ENCODE data around the gene IRF2.

The IRF2 gene

DNA sequence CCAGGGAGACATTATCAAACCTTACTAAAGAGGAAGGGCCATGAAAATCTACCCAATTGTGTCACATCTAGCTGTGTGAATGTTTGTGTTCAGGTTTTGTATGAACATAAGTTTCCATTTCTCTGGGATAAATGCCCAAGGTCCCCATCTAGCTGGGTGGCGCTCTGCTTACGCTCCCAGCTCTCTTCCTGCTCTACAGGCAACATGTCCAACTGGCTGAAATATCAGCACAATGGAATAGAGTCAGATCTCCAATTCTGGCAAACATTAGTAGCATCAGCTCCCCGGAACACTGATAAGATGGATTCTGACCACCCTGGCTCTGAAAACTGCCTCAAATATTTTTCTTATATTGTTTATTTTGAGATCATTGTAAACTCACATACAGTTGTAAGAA lies 74.8 kb downstream of the IRF2 start:
- no peak overlapping the region for H3K4me3 ChIP-seq (ENCODE audit: low read depth, low read length)
- DNase-seq (ENCODE audit: low read depth), result no peak

DNA sequence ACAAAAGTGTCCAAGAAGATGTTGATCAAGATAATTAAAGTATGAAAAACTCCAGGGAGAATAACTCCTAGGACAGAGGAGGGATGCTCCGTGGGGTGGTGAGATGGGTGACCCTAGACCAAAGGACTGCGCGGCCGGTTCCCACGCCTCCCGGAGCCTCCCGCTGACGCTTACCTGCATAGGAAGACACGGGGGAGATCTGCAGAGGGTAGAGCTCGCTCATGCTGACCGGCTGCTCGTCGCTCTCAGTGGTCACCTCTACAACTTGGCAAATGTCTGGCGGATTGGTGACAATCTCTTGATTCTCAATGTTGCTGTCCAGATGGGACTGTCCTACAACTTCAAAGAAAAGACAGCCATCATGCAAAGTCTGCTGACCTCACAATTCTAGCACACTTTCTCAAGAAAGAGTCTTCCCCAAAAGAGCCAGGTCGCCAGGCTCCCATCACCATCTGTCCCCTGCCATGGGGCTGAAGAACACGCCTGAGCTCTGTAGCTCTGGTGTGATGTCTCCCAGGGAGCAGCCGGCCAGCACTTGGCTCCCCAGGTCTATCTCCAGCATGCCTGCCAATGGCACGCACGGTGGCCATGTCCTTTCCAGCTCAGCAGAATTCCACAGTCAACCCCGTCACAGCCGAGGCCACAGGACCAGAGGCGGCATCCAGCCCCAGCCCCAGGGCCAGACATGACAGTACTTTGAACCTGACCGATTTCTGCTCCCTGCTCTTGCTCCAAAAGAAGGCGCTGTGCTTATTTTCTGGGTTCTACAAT lies 75.4 kb downstream of the IRF2 start:
- no peak for DNase-seq (ENCODE audit: low read depth)
- H3K4me3 ChIP-seq (ENCODE audit: low read depth, low read length), result no peak overlapping the region

DNA sequence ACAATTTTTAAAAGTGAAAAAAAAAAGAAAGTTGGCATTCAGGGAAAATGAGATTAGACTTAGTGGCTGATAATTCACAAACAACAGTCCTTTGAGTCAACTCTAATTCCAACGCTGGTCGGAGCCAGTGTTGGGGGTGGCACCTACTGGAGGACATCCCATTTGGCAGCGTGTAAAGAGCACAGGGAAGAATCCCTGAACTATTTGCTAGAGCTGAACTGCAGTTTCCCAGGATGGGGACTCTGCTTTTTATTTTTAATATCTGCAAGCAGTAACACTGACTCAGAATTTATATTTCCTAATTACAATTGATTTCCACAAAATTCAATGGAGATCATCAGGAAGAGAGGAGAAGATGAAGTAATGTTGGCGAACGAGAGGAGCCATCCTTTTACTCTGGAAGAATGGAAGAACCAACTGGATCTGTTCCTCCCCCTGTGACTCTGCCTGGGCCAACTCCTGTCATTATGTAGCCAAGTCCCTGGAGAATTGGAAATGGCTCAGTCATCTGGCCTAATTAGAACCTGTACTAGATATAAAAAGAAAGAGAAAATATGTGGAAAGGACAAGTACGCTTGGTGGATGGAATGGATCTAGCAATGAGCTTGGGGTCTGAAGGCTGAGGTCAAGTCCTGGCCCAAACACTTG lies 76.7 kb downstream of the IRF2 start:
- no peak overlapping the region for H3K4me3 ChIP-seq (ENCODE audit: low read depth, low read length)
- no peak for DNase-seq (ENCODE audit: low read depth)

DNA sequence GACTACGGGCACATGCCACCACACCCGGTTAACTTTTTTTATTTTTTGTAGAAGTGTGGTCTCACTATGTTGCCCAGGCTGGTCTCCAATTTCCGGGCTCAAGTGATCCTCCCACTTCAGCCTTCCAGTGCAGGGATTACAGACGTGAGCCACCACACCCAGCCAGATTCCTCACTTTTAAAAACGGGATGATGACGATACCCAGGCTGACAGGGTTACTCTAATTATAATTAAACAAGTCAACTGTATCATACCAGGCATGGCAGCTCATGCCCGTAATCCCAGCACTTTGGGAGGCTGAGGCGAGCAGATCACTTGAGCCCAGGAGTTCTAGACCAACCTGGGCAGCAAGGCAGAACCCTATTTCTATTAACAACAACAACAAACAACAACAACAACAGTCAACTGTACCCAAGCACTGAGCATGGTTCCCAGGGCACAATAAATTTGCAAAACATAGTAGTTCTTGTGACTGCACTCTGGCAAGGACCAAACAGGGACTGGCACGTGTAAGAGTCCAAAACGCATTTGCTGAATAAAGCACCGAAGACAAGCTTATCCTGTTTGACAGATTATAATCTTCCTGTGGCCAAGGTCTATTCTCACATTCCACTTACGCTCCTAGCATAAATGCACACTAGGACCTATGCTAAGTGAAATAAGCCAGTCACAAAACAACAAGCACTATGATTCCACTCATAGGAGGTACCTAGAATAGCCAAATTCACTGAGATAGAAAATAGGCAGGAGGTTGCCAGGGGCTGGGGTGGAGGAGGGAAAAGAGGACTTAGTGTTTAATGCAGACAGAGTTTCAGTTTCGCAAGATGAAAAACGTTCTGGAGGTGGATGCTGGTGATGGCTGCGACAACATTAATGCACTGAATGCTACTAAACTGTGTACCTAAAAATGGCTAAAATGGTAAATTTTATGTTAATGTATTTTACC lies 77.5 kb downstream of the IRF2 start:
- H3K4me3 ChIP-seq (ENCODE audit: low read depth, low read length), result no peak overlapping the region
- no peak for DNase-seq (ENCODE audit: low read depth)

DNA sequence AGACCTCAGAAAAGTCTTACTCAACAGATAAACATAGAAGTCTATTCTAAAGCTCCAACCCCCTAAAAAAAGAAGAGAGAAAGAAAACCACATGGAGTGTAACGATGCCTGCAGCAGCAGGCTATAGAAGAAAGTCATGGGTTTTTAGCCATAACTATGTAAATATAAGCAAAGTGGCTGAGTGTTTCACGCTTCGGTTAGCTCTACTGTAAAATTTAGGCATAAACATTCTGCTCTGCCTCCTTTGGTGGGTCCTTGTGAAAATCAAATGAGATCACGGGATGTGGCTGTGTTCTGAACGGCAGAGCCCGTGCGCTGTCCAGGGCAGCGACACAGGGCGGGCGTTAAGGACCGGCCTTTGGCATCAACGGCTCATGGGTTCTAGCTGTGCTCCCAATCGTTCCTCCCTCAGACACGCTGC lies 78.4 kb downstream of the IRF2 start:
- H3K4me3 ChIP-seq (ENCODE audit: low read depth, low read length), result no peak overlapping the region

DNA sequence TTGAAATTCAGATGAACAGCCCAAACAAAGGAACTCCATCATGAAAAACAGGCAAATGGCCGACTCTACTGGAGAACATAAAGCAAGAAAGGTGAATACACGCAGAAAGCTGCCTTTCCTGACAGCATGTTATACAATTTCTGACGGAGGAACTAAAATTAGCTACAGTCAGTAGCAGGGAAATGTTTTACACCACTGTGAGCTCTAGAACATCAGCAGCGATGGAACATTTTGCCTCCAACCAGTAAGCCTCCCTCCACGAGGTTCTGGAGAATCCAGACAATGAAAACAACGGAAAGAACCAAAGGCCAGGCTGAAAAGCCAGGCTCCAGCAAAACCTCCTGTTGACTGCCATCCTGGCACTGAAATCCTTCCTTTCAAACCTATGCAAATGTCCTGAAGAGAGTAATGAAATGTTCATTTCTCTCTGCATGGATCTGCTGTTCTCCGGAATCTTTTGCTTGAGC lies 78.9 kb downstream of the IRF2 start:
- no peak overlapping the region for H3K4me3 ChIP-seq (ENCODE audit: low read depth, low read length)
- no peak for DNase-seq (ENCODE audit: low read depth)

More for the DNA sequence above, 78.4 kb downstream of the IRF2 start:
- no peak for DNase-seq (ENCODE audit: low read depth)

DNA sequence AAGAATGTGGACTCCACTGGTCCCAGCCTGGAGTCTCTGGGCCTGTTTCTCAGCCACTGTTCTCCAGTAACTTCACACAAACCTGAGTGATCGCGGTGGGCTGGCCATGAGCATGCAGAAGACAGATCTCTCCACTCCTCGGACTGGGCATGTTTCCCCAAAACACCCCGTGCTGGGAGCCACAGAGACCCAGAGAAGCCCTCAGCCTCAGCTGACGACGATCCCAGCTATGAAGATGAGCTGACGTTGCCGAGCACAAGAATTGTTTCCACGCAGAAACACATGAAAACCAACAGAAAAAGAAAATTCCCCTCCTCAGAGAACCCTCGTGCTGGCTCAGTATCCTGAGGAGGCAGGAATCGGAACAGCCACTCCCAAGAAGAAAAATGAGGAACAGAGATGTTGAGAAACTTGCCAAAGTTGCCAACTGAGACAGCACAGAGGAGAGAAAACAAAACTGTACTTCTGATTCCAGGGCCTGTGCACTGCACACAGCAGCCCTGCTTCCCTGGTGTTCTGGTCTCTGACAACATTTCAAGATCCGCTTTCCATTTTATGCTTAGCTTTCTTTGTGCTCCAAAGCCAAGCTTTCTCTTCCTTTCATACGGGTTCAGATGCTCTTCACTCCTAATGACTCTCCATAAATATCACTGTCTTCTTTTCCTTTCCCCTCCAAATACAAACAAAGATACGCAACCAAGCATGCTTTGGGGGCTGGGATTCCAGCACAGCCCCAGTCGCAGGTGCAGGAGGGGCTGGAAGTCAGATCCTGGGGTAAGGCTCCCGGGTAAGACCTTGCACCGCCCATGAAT lies 81.4 kb downstream of the IRF2 start:
- H3K4me3 ChIP-seq (ENCODE audit: low read depth, low read length), result no peak overlapping the region

DNA sequence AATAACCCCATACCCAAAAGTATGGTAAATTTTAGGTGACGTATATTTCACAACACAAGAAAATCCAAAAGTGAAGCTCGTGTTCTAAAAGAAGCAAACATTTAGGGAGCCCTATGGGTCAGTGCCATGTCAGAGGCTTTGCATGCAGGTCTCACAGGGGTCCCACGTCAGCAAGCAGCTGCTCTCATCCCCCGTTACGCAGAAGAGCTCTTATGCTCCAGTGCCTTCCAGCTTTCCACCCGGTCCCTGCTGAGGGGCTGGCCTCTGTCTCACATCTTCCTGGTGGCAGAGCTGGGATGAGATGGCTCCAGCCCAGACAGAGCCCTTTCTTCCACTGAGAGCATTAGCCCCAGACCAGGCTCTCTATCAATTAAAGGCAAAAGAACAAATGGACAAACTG lies 82.0 kb downstream of the IRF2 start:
- DNase-seq (ENCODE audit: low read depth), result no peak
- H3K4me3 ChIP-seq (ENCODE audit: low read depth, low read length), result no peak overlapping the region

More for the DNA sequence above, 81.4 kb downstream of the IRF2 start:
- DNase-seq (ENCODE audit: low read depth), result no peak

DNA sequence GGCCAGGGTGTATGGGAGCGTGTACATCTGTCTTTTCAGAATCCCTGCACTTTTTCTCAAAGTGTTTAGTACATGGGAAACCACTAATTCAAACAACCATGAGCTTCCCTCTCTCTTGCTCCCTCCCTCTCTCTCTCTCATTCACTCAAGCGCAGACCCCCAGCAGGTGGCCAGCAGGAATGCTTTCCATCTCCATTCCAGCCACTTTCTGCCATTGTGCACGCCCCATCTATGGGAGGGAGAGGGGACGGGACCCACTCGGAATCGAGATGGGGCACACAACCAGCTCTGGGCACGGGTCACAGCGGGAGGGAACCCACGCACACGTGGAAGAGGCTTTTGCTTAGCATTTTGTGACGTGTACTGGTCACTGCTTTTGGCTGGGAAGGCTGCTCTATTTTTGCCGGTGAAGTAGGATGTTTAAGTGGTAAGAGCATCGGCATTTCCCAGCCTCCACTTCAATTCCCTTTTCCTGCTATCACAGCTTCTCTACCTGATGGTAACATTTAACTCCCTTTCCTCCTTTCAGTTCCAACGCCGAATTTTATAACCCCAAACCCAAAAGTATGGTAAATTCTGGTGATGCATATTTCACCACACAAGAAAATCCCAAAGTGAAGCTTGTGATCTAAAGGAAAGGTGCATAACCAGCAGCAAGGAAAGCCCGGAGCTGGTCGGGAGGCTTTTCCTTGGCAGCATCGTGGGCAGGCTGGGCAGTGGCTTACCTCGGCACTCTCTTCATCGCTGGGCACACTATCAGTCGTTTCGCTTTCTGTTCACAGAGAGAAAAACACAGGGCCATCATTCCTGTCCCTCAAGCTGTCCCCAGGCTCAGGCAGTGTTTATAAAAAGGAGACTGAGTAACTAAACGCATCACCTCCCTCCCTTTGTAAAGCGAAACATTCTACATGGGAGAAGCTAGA lies 84.1 kb downstream of the IRF2 start:
- DNase-seq (ENCODE audit: low read depth), result no peak
- no peak overlapping the region for H3K4me3 ChIP-seq (ENCODE audit: low read depth, low read length)

DNA sequence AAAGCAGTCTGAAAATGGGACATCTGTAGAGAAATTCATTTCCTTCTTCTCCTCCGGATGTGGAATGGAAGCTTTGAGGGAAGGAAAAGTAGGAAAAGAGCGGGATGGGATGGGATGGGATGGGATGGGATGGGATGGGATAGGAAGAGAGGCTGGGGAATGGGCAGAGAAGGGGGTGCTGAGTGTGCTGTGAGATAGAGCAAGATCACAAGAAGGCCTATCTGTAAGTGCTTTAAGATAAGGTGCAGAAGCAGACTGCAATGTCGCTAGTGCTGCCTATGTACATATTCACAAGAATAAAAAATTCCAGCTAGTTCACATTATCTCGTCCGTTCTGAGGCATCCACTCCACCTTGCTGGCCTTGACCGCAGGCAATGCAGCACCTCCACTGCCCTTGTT lies 86.2 kb downstream of the IRF2 start:
- no peak overlapping the region for H3K4me3 ChIP-seq (ENCODE audit: low read depth, low read length)
- DNase-seq (ENCODE audit: low read depth), result no peak

DNA sequence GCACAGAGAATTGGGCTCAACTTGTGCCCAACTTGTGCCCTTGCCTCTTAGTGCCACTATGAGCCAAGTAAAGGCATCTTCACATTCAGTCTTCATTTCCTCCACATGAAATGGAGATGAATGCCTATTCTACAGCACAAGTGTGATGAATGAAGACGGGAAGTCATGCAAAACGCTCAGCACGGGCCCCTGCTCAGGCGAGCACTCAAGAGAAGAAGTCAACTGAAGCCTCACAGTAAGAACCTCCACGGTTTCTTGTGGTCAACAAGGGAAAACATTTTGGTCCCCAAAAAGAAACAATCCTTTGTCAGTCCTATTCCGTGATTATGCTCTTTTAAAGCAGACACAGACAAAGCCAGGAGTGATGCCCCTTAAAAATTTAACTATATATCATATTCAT lies 87.0 kb downstream of the IRF2 start:
- no peak for DNase-seq (ENCODE audit: low read depth)
- H3K4me3 ChIP-seq (ENCODE audit: low read depth, low read length), result no peak overlapping the region

DNA sequence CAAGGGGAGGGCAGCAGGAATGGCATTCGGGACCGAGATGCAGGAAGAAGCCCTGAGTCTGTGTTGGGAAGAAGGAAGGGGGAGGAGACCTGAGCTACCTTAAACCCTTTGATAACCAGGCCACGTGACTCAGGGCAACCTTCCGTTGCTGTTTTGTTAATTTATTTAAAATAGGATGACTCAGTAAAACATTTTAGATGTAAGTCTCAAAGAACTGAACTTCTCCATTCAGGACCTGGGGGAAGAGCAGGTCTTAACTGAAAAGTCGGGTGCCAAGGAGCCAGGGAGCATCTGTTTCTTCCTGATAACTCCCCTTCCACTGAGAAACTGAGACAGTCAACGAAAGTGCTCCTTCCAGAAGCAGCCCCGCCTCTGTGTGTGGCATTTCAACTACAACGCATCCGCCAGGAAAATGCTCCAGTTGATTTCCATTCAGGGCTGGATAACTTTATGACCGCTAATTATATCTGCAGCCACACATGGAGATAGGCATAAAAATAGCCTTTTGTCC lies 88.0 kb downstream of the IRF2 start:
- no peak for DNase-seq (ENCODE audit: low read depth)
- H3K4me3 ChIP-seq (ENCODE audit: low read depth, low read length), result no peak overlapping the region

DNA sequence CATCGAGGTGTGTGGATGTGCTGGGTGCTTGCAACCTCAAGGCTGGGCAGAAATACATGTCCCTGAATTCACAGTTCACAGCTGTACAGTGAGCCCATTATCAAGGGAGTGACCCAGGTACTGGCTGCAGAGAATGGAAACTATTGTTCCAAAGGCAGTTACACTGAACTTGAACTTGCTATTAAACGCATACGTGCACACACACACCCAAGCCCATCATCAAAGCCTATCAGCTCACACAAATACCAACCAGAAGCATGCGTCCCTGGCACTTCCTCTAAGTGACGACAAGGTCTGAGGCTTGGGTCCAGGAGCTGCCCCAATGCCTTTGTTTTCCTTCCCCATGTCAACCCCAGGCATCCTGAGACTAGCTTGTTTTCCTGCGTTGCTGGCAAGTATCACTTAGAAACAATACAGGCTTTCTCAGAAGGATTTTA lies 88.6 kb downstream of the IRF2 start:
- H3K4me3 ChIP-seq (ENCODE audit: low read depth, low read length), result no peak overlapping the region
- DNase-seq (ENCODE audit: low read depth), result no peak

DNA sequence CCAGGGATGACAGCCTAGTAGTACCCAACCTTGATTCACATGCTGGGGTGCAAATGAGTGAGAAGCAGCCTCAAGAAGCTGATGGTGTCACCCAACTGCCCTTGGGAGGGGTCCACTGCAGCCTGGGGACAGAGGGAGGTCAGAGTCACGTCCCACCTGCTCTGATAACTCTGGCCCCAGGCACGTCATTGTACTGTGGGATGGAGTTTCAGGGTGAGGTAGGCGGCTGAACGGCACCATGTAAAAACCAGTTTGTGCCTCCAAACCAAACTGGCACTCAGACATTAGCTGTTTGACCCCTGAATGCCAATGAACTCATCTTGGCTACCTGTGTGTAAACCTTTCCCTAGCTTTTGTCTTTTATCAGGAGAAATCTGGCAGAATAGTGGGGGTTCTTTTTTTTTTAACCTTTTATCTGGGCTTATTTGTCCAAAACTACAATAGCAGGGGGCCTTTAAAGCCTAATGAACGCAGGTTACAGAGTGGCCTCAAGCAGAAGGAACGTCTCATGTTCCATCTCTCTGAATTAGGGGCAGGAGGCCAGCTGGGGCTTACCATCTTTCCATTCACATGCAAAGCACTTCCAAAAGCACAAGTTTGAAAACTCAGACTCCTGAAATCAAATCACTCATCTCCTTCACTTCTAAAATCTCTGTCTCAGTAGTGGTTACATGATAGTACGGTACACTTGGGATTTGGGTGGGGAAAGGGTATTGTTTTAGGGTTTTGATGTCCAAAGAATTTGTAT lies 89.4 kb downstream of the IRF2 start:
- no peak for DNase-seq (ENCODE audit: low read depth)
- peak overlapping the region; percentile 8 for H3K4me3 ChIP-seq (ENCODE audit: low read depth, low read length)

DNA sequence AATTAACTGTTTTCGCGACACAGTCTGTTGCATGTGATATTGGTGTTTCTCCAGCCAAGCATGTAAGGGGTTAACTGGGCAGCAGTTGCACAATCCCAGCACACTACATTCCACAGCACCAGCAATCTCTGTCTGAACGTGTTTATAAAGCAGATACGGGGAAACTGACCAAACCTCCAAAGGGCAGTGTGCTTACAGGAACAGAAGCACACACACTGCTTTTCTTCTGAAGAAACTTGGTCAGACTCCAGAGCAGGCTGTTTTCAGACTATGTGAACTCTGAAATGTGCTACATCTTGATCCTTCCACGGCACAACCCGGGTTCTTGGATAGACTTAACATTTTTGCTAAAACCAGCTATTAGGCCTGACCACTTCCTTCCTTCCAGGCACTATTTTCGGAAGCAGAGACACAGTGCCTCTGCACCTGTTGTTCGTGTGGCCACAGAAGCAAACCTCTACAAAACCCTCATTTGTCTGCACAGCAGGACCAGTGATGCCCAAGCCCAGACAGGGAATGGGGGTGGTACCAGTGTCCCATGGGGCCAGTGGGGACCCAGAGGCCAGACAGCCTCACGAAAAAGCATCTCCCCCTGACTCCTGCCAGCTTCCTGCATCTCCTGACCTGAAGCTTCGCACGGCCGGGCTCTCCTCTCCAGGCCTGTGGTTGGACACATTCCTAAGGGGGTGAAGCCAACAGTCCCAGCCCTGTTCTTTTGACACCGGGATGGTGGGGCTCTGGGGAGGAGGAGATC lies 90.1 kb downstream of the IRF2 start:
- peak overlapping the region; percentile 30 for H3K4me3 ChIP-seq (ENCODE audit: low read depth, low read length)
- DNase-seq (ENCODE audit: low read depth), result peak; percentile 94

DNA sequence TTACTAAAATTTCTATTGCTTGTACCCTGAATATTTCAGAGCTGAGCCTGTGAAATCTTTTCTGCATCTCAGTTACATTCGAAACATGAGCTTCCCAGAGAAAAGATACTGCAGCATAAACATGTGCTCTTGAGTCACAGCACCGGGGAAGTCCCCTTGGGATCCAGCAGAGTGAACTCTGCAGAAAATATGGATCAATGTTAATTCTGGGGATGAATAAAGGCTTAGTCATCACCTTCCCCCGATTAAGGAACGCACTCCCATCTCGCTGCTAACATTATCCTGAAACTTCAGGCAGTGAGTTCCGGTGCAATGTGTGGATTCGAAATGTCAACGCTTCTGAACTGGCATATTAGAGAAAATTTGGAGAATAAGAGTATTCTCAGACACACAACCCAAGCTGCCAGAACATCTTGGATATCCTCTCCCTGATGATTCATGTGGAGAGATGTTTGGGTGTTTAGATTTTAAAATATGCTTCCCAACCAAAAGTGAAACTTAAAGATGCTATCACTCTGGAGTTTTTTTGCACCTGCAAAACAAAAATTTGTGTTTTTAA lies 90.8 kb downstream of the IRF2 start:
- peak overlapping the region; percentile 30 for H3K4me3 ChIP-seq (ENCODE audit: low read depth, low read length)

More for the DNA sequence above, 90.8 kb downstream of the IRF2 start:
- peak; percentile 93 for DNase-seq (ENCODE audit: low read depth)
